GM18873 (cell line): ENCODE measurements around the gene NUDT5.

Experiments used
- ATAC-seq: cut with Tn5 transposase; IDR thresholded peaks from one replicate; pipeline ENCODE4 v1.9.1; 2021; ENCODE audit warnings: mild to moderate bottlenecking, moderate library complexity, moderate number of reproducible peaks; ENCODE audit not compliant: unreplicated experiment, low FRiP score

NUDT5 gene

DNA sequence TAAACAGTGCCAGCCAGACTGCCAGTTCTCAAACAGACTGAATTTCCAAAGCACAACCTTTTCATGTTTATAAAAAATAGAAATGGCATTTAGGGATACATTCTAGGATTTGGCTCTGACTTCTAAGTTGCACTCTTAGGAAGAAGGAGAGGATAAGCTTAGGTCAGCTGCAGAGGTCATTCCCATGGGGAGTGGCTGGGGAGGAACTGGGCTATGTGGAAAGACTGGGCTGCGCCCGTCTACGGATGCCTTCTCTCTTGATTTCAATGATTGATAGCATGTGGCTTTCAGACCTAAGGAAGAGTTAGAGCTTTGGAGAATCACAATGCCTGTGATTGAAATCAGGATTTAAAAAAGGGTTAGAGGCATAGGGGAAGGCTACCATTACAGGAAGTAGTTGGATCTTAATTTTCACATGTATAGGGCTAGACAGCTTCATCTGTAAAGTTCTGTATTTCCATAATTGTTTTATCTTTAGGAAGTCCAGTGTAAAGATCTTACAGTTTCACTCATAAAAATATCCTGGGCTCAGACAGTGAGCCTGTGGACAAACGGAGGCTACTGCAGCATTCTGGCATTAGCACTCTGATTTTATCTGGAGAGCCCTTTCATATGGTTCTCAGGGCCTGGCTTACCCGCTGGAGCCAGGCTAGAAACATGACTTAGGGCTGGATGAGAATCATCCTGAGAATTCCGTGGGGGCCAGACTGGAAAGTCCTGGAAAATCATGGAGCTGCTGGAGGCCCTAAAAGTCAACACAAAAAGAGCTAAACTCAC lies 29.5 kb downstream of the NUDT5 start:
- no peak for ATAC-seq

DNA sequence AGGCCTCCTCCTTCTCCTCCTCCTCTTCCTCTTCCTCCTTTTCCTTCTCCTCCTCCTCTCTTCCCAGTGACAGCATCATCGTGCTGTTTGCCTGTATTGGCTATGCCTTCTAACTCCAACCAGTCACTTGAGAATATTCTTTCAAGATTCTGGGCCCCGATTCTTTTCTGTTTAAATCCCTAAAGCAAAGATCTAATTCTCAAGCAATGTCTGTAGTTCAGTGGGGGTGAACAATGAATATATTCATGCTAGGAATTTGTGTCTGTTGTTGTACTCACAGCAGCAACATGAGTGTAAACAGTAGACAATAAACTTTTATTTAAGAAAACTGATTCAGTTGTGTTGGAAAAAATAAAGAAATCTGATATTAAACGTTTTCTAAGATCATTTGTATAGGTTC lies 30.7 kb downstream of the NUDT5 start:
- no peak for ATAC-seq

DNA sequence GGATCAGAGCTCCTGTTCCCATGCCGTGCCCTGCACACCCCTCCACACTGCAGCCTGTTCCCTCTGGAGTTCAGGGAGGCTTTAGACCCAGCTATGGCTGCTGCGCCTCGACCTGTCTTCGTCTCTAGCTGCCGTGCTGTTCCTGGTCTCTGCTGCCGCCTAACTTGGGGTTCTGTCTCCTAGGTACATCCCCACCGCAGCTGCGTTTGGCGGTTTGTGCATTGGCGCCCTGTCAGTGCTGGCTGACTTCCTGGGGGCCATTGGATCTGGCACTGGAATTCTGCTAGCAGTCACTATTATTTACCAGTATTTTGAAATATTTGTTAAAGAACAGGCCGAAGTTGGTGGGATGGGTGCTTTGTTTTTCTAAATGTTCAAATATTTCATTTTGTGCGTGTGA lies 31.6 kb downstream of the NUDT5 start:
- no peak for ATAC-seq

DNA sequence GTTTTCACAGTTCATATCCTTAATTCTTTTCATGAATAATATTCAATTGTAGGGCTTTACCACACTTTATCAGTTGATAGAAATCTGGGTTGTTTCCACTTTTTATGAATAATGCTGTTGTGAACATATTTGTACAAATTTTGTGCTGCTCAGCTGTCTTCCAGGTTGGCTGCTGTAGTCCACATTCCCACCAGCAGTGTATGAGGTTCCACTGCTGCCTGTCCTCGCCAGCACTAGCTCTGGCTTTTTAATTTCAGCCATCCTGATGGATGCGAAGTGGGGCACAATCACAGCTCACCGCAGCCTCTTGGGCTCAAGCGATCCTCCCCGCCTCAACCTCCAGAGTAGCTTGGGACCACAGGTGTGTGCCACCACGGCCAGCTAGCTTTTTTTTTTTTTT lies 32.8 kb downstream of the NUDT5 start:
- ATAC-seq, result no peak

DNA sequence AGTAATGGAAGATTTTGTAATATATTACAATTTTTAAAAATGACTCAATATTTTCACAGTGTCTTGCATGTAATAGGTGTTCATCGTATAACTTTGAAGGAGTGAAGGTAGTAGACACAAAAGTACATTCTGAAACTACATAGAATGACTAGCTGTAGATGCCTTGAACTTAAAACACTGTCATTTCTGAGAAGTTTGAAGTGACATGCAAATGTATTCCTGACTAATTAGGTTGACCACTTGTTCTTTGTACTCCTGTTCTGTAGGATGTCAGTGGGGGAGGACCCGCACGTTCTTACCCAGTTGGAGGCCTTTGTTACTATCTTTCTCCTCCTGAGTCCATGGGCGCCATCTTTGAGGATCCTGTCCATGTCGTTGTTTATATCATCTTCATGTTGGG lies 35.0 kb downstream of the NUDT5 start:
- ATAC-seq, result no peak

DNA sequence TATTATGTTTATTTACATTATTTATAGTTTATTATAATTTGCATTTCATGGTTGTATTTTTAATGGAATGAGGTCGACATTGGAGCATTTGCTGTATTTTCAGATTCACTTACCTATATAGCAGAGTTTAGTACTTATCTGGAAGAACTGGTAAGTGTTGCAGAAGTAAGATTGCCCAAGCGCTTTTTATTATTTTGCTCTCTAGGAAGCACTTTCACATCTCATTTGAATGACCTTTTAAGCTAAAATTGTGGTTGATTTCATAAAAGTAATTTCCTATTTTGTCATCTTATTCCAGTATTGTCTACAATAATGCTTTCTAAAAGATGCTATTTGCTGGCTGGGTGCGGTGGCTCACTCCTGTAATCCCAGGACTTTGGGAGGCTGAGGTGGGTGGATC lies 37.6 kb downstream of the NUDT5 start:
- no peak for ATAC-seq

DNA sequence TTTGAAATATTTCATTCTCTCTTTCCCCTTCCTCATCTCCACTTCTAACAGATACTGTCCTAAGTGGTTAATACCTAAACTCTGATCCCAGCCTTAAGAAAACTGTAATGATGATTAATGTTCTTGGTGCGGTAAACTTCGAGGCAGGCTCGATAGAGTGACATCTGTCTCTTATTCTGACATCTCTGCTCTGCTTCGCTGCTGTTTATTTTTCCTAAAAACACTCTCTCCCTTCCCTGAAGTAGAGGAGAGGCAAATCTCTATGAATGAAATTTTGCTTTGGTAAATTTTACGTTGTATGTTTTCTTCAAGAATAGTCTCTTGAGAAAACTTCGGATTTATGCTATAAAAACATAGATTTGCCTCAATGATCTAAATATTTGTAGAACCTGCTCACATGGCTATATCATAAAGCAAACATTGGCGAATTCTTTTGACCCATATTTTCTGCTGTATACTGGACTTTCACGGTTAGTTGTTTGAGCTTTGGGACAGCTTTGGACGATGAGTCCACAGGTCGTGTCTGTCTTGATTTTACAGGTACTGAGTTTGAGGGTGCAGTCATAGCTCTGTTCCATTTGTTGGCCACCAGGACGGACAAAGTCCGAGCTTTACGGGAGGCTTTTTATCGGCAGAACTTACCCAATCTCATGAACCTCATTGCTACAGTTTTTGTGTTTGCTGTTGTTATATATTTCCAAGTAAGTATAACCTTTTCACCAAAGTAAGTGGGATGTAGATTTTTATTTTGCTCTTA lies 39.1 kb downstream of the NUDT5 start:
- ATAC-seq, result no peak

DNA sequence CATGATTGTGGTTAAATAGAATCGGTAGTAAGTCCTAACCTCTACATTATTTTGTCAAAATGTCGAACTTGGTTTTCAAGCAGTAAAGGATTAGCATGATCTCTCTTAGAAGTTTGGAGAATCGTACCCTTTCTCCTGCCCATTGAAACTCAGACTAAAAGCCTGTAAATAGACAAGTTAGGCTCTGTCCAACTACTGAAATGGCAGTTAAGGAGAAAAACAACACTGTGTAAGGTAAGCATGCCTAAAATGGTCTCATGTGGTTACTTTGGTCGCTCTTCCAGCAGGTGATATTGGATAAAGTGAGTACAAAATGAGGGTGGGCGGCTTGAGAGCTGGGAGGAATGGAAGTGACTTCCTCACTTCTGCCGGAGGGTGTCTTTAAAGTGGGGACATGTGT lies 41.2 kb downstream of the NUDT5 start:
- ATAC-seq, result no peak

DNA sequence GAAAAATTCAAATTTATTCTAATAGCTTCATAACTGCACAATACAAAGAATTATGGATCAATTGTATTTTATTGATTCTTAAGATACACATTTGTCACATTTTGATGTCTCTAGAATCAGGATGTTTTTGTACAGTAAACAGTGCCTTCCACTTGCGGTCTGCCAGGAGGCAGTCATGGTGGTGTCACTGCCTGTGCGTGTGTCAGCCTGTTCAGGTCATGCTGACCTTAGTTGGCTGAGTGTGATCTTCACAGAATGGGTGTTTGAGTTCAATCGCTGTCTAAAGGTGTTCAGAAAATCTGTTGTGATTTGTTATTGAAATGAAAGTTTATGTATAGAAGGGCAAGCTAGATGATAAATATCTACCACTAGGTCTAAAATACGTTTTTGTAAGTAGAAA lies 45.5 kb downstream of the NUDT5 start:
- no peak for ATAC-seq

DNA sequence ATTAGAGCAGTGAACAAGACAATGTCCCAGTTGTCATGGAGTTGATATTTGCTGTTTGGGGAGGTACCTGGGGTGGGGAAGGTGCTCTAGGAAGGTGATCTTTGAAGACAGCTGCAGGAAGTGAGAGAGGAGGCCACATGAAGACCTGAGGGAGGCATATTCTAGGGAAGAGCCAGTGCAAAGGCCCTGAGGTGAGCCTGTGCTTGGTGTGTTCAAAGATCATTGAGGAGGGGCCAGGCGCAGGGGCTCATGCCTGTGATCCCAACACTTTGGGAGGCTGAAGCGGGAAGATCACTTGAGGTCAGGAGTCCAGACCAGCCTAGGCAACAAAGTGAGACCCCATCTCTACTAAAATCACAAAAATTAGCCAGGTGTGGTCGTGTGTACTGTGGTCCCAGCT lies 51.2 kb downstream of the NUDT5 start:
- no peak for ATAC-seq

DNA sequence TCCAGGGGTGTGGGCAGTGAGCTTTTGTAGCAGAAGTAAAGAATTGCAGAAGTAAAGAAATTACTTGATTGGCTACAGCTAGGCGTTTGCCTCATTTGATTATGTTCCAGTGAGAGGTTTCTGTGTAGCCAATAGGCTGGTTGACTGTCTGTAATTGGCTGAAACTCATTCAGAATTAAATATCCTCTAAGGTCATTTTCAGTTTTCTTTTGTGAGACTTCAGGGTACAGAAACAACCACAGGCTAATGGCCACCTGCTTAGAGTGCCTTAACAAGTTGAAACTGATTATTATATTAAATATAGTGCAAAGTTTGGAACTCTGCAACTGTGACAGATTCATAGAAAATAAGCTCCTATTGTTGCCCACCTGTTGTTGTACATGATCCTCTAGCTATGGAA lies 55.7 kb downstream of the NUDT5 start:
- ATAC-seq, result no peak

DNA sequence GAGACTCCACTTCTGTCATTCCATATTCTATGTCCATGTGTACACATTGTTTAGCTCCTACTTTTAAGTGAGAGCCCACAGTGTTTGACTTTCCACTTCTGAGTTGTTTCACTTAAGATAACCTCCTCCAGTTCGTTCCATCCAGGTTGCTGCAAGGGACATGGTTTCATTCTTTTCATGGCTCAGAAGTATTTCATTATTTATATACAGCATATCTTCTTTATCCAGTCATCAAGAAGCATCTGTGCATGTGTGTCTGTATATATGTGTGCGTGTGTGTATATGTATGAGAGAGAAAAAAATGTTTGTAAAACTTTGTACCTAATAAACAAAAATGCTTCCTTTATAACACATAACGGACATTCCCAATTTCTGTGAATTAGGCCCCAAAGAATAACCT lies 60.1 kb downstream of the NUDT5 start:
- no peak for ATAC-seq

DNA sequence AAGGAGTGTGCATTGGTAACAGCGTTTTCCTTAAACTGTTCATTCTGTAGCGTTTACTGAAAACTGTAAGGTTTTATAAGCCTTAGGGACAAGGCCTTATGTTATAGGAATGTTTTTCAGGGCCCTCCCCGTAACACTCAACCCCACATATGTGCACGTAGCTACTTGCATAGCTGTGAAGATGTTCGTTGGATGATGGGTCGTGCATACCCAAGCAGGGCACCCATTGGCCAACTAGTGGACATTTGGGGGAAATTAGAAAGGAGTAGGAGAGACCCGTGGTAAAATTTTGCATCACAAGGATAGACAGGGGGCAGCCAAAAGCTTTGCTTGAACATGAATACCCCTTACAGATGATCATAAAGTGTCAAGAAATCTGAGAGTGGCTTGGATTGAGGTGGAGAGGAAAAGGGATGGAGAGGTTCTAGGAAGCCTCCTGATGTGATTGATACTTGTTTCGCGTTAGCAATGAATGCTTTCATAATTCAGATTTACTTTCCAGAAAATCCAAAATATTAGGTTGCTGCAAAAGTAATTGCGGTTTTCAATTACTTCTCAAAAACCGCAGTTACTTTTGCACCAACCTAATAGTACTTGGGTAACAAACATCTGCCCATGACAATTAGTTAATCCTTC lies 65.3 kb downstream of the NUDT5 start:
- peak; percentile 47 for ATAC-seq

DNA sequence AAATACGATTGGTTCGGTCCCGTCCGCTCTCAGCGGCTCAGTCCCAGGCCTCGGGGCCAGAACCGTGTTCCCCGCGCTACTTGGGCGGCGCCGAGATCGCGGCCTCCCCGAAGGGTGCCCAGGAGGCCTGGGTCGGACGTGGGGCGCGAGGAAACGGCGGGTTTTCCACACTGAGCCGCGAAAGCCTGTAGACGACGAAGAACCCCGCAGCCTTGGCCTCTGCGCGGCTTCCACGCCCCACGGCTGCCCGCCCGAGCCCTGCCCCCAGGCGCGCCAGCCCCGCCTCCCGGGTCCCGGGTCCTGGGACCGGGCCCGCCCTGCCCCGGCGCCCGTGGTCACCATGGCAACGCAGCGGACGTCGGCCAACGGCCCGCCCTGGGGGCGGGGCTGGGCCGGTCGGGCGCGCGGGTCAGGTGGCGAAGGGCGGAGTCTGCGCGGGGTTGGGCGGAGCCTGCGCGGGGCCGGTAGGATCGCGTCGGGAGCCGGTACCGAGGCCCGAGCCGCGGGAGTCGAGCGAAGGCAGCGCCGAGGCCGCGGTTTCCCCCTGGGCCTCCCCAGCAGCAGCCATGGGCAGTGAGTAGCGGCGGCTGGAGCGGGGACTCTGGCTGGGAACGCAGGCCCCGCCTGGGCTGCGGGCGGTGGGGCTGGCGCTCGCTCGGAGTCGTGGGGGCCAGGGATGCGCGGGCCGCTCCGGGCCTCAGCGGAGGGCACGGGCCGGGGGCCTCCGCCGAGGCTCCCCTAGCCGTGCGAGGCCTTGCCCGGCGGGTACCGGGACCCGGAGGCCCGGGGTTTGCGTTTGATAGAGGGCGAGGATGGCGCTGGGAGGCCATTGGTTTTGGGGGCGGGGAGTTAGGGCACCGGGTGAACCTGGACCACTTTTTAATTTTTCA lies 66.2 kb downstream of the NUDT5 start, which contains the start of gene SEC61A2:
Gene SEC61A2, plus strand, starts transcription at position 456 of the 890 bp plus-strand sequence. Its CDS starts 111 bp downstream, at position 567.
- ATAC-seq, result peak; percentile 73

DNA sequence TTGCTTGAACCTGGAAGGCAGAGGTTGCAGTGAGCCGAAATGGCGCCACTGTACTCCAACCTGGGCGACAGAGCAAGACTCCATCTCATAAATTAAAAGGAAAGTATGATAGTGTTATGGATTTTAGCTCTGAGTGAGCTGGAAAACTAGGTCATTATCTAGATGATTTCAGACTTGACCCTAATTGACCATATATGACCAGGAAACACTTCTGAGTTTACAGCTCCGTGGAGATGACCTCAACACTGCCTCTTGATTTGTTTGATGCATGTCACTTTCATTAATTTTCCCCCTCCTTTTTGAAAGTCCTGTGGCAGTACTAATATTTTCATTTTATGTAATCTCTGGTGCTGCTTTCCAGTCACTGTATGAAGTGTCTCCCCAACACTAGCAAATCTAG lies 74.0 kb downstream of the NUDT5 start:
- ATAC-seq, result no peak
